HG03103 (cell line): ENCODE results near the gene MTMR11.

Source experiments
- ATAC-seq: cut with Tn5 transposase; IDR thresholded peaks from one replicate; pipeline ENCODE4 v1.9.1; 2021; ENCODE audit warnings: low read depth; ENCODE audit not compliant: unreplicated experiment

The MTMR11 gene

DNA sequence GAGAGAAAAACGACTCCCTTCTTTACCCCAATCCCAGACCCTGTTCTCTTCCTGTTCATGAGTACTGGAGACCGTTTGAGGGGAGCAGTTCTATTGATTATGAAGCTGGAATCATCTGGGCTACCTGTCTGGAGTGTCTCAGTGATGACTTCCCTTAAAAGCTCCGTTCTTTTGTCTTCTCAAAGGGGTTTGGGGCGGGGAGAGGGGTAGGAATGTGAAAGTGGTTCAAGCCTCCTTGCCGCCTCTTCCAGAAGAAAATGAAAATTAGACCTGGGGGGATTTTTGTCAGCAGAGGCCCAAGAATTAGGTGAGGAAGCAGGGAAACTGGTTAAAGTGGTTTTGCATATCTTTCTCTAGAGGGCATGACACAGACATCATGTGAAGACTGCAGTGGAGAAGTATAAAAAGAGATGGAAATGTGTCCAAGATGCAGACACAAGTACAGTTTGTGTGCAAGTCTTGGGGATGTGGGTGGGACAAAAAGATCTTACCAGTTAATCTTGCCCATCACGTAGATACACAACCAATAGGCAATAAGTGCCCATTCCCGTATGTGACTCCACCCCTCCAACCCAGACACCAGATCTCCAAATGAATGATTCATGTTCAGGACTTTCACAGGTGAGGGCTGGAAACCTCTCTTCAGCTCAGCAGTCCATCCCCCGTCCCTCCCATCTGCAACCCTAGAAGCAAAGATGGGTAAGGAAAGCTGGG lies 470 bp upstream of the MTMR11 start:
- no peak for ATAC-seq

DNA sequence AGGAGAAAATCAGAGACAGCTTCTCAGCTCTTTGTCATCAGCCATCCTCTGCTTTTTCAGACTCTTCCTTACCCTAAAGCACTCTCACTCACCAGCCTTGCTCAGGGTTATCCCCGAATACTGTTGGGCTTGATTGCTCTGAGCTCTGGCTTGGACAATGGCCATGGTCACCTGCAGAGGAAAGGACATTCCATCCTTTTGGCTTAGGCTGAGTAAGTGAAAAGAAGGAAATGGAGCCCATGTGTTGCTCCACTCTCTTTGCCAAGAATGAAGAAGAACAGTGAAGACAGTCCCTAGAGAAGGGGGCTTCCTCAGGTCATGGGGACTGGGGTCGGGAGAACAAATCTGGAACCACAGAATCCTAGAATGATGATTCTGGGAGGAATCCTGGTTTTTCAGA lies 2.3 kb downstream of the MTMR11 start:
- no peak for ATAC-seq

GRCh38 chr1:149933208-149933607 lies 3.5 kb downstream of the MTMR11 start:
- no peak for ATAC-seq

DNA sequence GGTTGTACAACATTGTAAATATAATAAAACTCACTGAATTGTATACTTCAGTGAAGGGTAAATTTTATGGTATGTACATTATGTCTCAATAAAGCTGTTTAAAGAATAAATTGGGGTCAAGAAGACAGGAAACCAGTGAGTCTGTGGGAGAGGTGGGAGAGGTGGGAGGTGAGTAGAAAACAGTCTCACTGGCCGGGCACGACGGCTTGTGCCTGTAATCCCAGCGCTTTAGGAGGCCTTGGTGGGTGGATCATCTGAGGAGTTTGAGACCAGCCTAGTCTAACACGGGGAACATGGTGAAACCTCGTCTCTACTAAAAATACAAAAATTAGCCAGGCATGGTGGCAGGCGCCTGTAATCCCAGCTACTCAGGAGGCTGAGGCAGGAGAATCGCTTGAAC lies 4.2 kb downstream of the MTMR11 start:
- no peak for ATAC-seq

DNA sequence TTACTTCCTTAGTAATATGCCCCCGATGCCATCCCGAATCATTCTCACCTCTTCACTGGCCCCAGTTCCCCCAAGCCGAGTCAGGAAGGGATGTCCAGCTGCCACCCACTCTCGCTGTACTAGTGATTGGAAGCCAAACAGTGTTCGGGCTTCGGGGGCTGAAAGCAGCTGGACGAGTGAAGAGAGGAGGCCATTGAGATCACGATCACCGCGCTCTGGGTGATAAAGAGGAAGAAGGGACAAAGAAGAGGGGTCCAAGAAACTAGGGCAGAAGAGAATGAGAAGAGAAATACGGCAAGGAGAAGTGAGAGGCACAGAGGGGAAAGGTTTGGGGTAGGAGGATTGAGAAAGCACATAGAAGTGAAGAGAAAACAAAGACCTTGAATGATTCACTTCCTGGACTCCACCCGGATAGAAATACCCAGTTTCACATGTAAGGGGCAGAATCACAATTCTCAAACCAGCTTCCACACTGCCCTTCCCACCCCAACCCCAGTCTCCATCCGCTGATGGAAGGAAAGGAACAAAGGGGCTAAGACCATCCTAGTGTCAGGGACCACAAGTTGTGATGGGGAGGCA lies 5.4 kb downstream of the MTMR11 start:
- ATAC-seq, result no peak

GRCh38 chr1:149929856-149930255 lies 6.8 kb downstream of the MTMR11 start:
- no peak for ATAC-seq

GRCh38 chr1:149928401-149928724 lies 8.3 kb downstream of the MTMR11 start:
- no peak for ATAC-seq

DNA sequence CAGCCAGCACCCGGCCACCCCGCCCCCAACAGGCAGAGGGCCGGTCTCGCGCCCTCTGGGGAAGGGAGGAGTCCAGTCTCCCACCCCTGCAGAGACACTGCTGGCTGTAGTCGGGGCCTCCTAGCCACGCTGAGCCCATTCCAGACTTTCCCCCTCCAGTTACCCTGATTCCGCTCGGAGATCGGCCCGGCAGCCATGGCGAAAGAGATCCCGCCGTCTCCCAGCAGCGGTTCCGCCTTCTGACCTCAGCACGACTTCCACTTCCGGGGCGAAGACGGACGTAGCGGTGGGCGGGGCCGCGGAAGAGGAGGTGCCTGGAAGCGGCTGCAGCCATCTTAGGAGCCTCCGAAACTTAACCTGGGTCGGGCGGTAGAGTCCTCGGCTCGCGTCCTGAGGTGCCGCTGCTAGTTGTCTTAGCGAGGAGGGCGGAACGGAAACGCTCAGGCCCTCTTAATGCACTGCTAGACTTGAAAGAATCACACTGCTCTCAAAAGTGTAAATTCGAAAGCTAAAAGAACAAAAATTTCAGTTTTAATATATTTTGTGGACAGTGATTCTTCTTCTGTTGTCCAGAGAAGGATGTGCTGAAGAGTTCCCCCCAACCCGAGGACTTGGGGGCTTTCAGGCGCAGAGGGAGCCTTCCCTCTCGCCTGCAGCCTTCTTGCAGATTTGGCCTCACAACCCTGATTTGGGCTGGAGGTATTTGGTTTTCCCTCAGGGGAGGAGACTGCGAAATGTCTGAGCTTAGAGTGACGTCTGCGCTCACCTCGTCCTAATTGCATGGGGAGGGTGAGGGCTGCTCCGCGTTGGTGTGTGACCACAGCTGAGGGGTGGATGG lies 8.9 kb downstream of the MTMR11 start, which contains the start of gene SF3B4:
Gene SF3B4 (minus strand): TSS at position 241 of the 838 bp plus-strand sequence. CDS start 44 bp downstream, at position 197.
- peak; percentile 80 for ATAC-seq

DNA sequence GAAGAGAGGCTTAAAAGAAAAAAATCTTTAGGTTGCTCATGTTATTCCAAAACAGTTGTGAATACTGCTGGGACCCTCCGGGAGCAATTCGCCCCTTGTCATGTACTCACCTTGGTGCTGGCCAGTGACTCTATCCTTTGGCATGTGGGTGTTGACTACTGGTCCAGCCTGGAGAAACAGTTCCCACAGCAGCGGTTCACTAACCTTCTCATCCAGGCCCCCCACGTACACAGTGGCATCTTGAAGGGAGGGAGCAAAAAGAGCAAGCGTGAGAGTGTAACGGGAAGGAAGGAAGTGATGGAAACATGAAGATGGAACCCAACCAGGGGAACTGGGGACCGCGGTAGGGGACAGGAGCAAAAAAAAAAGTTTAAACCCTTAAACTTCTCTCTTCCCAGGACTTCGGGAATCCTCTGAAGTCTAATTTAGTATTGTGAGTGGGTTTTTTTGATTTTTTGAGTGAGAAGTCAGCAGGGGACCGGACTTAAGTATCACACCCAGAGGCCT lies 9.6 kb downstream of the MTMR11 start:
- ATAC-seq, result no peak

GRCh38 chr1:149926296-149926695 lies 10.4 kb downstream of the MTMR11 start:
- ATAC-seq, result no peak

DNA sequence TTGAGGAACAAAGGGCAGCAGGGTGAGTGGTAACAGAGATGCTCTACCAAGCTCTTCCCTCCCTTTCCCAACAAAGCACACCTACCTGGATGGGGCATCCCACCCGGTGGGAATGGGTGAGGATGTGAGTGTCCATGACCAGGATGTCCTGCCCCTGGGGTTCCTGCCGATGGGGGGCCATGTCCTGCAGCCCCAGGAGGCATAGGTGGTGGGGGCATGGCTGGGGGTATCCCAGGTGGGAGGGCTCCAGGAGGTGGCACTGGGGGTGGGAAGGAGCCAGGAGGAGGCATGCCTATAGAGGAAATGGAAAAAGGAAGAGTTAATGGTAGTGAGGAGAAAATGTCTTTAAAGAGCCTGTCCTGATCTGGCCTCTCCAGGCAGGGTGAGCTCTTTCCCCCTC lies 10.9 kb downstream of the MTMR11 start:
- no peak for ATAC-seq

DNA sequence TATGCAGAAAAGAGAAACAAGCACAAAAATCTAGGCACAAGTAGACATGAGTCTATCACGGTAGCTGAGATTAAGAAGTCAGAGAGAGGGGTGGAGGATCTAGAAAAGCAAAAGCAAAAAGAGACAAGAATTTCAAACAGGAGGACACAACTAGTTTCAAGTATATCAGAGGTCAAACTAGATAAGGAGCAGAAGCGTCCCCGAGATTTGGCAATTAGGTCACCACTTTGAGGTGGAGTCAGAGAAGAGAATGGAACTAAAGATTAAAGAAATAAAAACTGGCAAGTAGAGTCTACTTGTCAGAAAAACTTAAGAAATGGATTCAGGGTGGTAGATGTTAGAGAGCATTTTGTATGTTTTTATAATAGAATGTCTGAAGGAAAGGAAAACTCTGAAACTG lies 11.3 kb downstream of the MTMR11 start:
- ATAC-seq, result no peak

DNA sequence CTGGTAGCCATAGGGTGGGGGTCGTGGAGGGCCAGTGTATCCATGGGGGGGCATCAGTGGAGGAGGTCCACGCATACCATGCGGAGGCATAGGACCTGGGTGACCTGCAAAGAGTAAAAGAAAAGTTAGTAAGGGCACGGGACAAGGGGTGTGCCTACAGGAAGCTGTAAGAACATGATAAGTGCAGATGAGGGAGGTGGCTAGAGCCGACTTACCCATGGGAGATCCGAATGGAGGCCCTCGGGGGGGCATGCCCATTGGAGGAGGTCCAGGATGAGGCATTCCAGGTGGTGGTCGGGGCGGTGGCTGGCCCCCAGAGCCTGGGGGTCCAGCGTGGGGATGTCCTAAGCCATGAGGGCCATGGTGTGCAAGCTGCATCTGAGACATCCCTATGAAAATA lies 13.1 kb downstream of the MTMR11 start:
- no peak for ATAC-seq

GRCh38 chr1:149917571-149918144 lies 19.0 kb downstream of the MTMR11 start, which contains the start of gene SV2A:
Gene SV2A, minus strand, starts transcription at chr1:149917844. Its CDS starts 4,004 bp downstream, at chr1:149913840.
- ATAC-seq, result no peak

GRCh38 chr1:149916898-149917252 lies 19.8 kb downstream of the MTMR11 start:
- no peak for ATAC-seq

- no peak for ATAC-seq
Measured at GRCh38 chr1:149916193-149916897, 20.3 kb downstream of the MTMR11 start.

DNA sequence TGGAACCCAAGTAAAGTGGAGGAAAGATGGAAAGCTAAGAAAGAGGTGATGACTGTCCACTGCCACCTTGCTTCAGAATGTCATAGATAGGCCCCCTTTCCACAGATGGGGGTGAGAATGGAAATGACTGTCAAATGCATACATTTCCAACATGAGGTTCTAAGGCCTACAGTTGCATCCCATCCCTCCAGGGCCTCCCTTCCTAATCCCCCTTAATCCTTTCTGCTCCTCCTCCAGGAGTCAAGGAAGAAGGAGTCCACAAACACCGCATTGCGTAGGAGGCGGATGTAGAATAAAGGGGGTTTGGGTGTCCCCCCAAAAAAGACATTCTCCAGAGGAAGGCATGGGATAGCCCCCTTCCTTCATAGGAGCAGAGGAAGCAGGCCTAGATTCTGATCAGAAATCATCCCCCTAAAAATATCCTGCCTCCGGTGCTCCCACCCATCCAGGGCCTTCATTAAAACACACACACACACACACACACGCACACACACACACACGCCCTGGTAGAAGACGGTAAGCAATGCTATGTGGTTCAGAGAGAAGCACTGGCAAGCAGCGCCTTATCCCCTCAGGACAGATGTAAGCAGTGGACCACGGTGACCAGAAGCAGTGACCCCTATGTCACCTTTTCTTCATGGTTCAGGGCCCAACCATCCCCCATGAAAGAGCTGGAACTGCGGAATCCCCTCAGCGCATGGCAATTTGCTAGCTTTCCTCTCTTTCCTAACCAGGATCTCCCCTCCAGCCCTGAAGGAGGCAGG lies 21.1 kb downstream of the MTMR11 start:
- ATAC-seq, result no peak

DNA sequence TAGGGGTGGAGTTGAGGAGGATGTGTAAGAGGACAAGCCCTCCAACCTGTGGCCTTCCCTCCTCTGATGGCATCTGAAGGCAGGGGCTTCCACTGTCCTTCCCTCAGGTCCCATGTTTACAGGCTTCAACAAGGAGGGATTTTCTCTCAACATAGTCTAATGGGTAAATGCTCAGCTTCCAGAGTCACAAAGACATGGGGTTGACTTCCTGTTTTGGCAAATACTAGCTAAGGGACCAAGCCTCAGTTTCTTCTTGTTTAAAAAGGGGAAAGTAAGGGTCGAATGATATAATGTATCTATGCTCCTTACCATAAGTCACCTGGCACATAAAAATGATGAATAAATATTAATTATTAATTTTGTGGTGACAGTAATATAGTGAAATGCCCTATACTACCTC lies 22.1 kb downstream of the MTMR11 start:
- no peak for ATAC-seq

- no peak for ATAC-seq
Measured at GRCh38 chr1:149906570-149907075, 30.1 kb downstream of the MTMR11 start.
